DMS153 treated with DMSO at 0.1 percent for 48 hours (cell line): ENCODE data around the gene ARID5B.

Source experiments
- DNase-seq: peaks from one replicate; lab custom pipeline; 2025; ENCODE audit not compliant: unreplicated experiment; lab: John Stamatoyannopoulos, UW

Gene ARID5B

DNA sequence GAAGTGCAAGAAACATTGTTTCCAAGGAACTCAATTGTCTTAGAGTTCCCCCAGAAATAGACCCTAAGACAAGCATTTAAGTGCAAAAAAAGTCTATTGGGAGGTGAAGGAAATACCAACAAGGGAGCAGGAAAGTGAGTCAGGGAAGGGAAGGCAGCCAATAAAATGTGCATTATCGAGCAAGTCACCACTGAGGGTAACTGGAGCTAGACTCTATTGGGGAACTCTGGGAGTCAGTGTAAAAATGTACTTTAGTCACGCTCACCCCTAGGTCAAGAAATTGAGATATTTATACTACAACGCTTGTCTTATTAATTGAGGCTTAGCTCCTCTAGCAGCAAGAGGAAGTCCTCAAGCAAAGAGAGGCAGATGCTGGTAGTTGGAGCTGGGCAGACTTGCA, 229.4 kb downstream of the ARID5B start:
- DNase-seq = no peak

DNA sequence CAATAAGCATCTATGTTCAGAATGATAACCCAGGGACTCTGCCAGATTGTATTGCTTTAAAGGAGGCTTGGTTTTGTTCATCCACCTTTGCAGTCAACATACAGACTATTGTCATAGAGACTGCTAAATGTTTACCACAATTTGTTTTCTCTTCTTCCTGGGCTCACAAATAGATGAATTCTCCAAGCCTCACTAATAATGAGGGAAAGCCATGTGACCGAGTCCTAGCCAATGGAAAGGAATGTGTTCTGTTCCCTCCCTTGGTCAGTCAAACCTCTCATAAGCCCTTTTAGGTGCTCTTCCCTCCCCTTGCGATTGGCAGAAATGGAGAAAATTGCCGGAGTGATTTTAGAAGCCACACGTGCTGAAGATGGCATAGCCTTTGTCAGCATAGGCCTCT, 230.2 kb downstream of the ARID5B start:
- no peak for DNase-seq

DNA sequence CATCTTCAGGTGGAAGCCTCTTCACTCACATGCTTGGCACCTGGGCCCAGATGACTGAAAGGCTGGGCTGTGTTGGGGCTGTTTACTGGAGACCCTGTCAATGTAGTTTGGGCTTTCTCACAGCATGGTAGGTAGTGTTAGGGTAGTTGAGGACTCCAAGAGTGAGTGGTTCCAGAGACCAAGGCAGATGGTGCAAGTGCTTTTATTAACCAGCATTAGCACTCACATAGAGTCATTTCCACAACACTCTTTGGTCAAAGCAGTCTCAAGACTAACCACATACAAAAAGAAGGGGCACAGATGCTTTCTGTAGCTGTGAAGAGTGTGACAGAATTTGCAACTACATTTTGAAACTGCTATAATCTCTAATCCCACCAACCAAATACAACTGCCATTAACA, 232.1 kb downstream of the ARID5B start:
- no peak for DNase-seq

DNA sequence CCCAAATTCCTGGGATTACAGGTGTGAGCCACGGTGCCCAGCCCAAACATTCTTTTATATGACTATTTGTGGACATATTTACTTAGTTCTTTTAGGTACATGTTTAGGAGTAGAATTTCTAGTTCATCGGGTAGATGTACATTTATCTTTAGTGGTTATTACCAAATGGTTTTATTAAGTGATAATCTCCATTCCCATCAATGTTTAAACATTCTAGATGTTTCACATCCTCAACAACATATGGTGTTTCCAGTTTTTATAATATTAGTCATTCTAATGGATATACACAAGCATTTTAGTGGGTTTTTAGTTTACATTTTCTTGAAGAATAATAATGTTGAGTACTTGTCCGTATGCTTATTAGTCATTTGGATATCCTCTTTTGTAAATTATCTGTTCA, 235.4 kb downstream of the ARID5B start:
- no peak for DNase-seq
